Endothelial cell of umbilical vein (primary cell): Measurements from ENCODE around the gene LONRF2. TPM values are rescaled to one million over a fixed set of nuclear protein-coding genes. Genes with fewer than 3 reads are reported as not detected.

ENCODE experiments used
- BruUV-seq: library from RNA; stranded (reverse); fragments of 400-500 nt; replicated peaks from 2 replicates; lab custom pipeline; 2021; lab: Mats Ljungman, UMichigan
- CTCF ChIA-PET: fragments of 300-600, 350-600 bp; sonication (Branson Sonifier 250); formaldehyde crosslinking; loops from one replicate; lab custom pipeline; 2021; ENCODE audit warnings: antibody characterized with exemption, inconsistent platforms; lab: Charles Lee
- POLR2A ChIA-PET: fragments of 300-600, 350-600 bp; sonication (Branson Sonifier 250); formaldehyde crosslinking; loops from one replicate; lab custom pipeline; 2021; ENCODE audit warnings: antibody characterized with exemption, inconsistent platforms; lab: Charles Lee
- DNase-seq: peaks from one replicate; pipeline ENCODE4 v3.0.0-alpha.2; 2011; ENCODE audit warnings: low read depth, low spot score
- FAIRE-seq: peaks from 2 replicates; lab custom pipeline; 2011; peaks lifted over from hg19 to GRCh38; lab: Jason Lieb, UNC
- H2AFZ ChIP-seq: 2 replicates; pipeline ENCODE4 v1.6.0; 2012; ENCODE audit warnings: low read depth, low read length, control low read depth, inconsistent platforms
- H3K27ac ChIP-seq: 2 replicates; pipeline ENCODE4 v1.5.1; 2011; ENCODE audit warnings: low read depth, mild to moderate bottlenecking, control low read depth, low read length, moderate library complexity; ENCODE audit not compliant: insufficient read depth
- H3K27me3 ChIP-seq, 2 experiments: 2 replicates each; pipeline versions ENCODE4 v1.6.0 to v1.6.1; 2011; ENCODE audit warnings: low read length in 2 of 2, mixed read lengths in 1 of 2; ENCODE audit not compliant: control insufficient read depth in 2 of 2, insufficient read depth in 2 of 2
- H3K36me3 ChIP-seq, 2 experiments: 2 replicates in 1 of 2; 3 replicates in 1 of 2; pipeline ENCODE4 v1.5.1; 2011; ENCODE audit warnings: low read length in 2 of 2, mild to moderate bottlenecking in 1 of 2, moderate library complexity in 1 of 2; ENCODE audit not compliant: control insufficient read depth in 2 of 2, insufficient read depth in 2 of 2; ENCODE audit errors: extremely low read depth in 1 of 2
- H3K4me1 ChIP-seq: 3 replicates; pipeline ENCODE4 v1.5.1; 2011; ENCODE audit warnings: mild to moderate bottlenecking, low read length; ENCODE audit not compliant: control insufficient read depth, insufficient read depth; ENCODE audit errors: extremely low read depth
- H3K4me2 ChIP-seq: 2 replicates; pipeline ENCODE4 v1.6.1; 2011; ENCODE audit warnings: low read length, control low read depth, mixed read lengths; ENCODE audit not compliant: insufficient read depth
- H3K4me3 ChIP-seq, 3 experiments: fragments of 200-600 bp in 1 of 3; sonication (generic), shearing (Covaris generic) in 1 of 3; replicated peaks in 1 of 3; 2 replicates each; pipeline ENCODE4 v1.5.1; 2011 to 2016; ENCODE audit warnings: control low read depth in 3 of 3, low read length in 3 of 3, mild to moderate bottlenecking in 2 of 3, inconsistent platforms in 1 of 3, low read depth in 1 of 3, moderate library complexity in 1 of 3; ENCODE audit not compliant: insufficient read depth in 1 of 3
- H3K79me2 ChIP-seq: 2 replicates; pipeline ENCODE4 v1.6.0; 2012; ENCODE audit warnings: low read length, inconsistent platforms; ENCODE audit not compliant: control insufficient read depth, insufficient read depth
- H3K9ac ChIP-seq: replicated peaks from 2 replicates; pipeline ENCODE3; 2011; ENCODE audit warnings: low read length, control low read depth; ENCODE audit not compliant: insufficient read depth; ENCODE audit errors: extremely low read depth
- H3K9me1 ChIP-seq: replicated peaks from 3 replicates; pipeline ENCODE4 v1.6.0; 2011; ENCODE audit warnings: mild to moderate bottlenecking, low read length; ENCODE audit not compliant: control insufficient read depth, insufficient read depth; ENCODE audit errors: extremely low read depth
- H3K9me3 ChIP-seq: replicated peaks from 2 replicates; pipeline ENCODE4 v1.5.1; 2012; ENCODE audit warnings: low read length, inconsistent platforms; ENCODE audit not compliant: control insufficient read depth, insufficient read depth
- H4K20me1 ChIP-seq: replicated peaks from 2 replicates; pipeline ENCODE3; 2011; ENCODE audit warnings: mild to moderate bottlenecking, low read length; ENCODE audit not compliant: control insufficient read depth, insufficient read depth; ENCODE audit errors: extremely low read depth
- EZH2 ChIP-seq: IDR thresholded peaks from 2 replicates; pipeline ENCODE4 v1.6.1; 2012; ENCODE audit warnings: borderline replicate concordance, low read depth, mild to moderate bottlenecking, moderate library complexity, low read length, inconsistent platforms; ENCODE audit not compliant: severe bottlenecking
- FOS ChIP-seq: IDR thresholded peaks from 2 replicates; pipeline ENCODE4 v1.6.1; 2011; ENCODE audit warnings: mild to moderate bottlenecking, low read length, moderate library complexity, borderline replicate concordance; ENCODE audit not compliant: insufficient read depth
- GATA2 ChIP-seq: IDR thresholded peaks from 2 replicates; pipeline ENCODE4 v1.7.0; 2011; ENCODE audit warnings: low read depth, mild to moderate bottlenecking, moderate library complexity, mixed read lengths, low read length; ENCODE audit not compliant: insufficient read length, insufficient read depth
- MYC ChIP-seq: IDR thresholded peaks from one replicate; pipeline ENCODE4 v1.6.1; 2011; ENCODE audit warnings: mild to moderate bottlenecking, low read depth, low read length
- POLR2A ChIP-seq: IDR thresholded peaks from 2 replicates; pipeline ENCODE4 v1.6.1; 2012; ENCODE audit warnings: low read depth, mild to moderate bottlenecking, control low read depth, low read length
- POLR2AphosphoS5 ChIP-seq: IDR thresholded peaks from 2 replicates; pipeline ENCODE4 v1.6.1; 2012; ENCODE audit warnings: low read depth, mild to moderate bottlenecking, control low read depth, low read length, moderate library complexity; ENCODE audit not compliant: insufficient read depth
- dilution Hi-C: fragments of 300-500 bp; cut with MboI; formaldehyde crosslinking; loops from one replicate; pipeline ENCODE4 v1.15.0; 2019; ENCODE audit warnings: low sequenced_read_pairs; ENCODE audit not compliant: extremely low pct_ligation_motif_present
- intact Hi-C: fragments of 100-400 bp; cut with micrococcal nuclease; formaldehyde crosslinking; loops from one replicate; pipeline ENCODE4 v1.10.0; 2022
- polyA plus RNA-seq, 4 experiments: library from polyadenylated mRNA; depleted of rRNA in 3 of 4; stranded (reverse) in 3 of 4; unstranded in 1 of 4; fragments of >200 nt; gene quantifications; 2 replicates each; pipeline versions ENCODE4 v1.2.1 to v1.2.3, GENCODE V29; 2011 to 2012; ENCODE audit warnings: missing spikeins in 1 of 4
- total RNA-seq: library from RNA; stranded (reverse); gene quantifications from 2 replicates; pipeline ENCODE4 v1.2.3, GENCODE V29; 2021
- TF ChIP-seq, protein P1 (sequence below), 2 donors: IDR thresholded peaks; 1 replicate in 1 of 2; 2 replicates in 1 of 2; pipeline ENCODE4 v1.5.1; 2011; ENCODE audit warnings: low read length in 2 of 2, mild to moderate bottlenecking in 2 of 2, moderate library complexity in 2 of 2, control low read depth in 1 of 2, inconsistent platforms in 1 of 2, low read depth in 1 of 2; ENCODE audit not compliant: insufficient read depth in 1 of 2; ENCODE audit errors: extremely low read depth in 1 of 2

Gene LONRF2
- total and polyA plus RNA-seq, 2 donors (not counting 3 experiments of a cell fraction or from before 2014, with no cell fraction given): 0.03 TPM; not detected in 1

- DNase-seq: no peak
- POLR2A ChIA-PET: no interaction called here
- Histone ChIP-seq H3K9me1 (no peaks in the 10 kb centered on the region), H4K20me1 (no peaks in the 10 kb centered on the region), H3K27ac (no peak overlapping the region), H3K9me3 (no peaks in the 10 kb centered on the region), H3K36me3 (no peaks in the 10 kb centered on the region), H2AFZ (no peak overlapping the region), H3K79me2 (no peaks in the 10 kb centered on the region), H3K4me3 (no peak overlapping the region), H3K27me3 (no peaks in the 10 kb centered on the region), H3K9ac (no peak overlapping the region), H3K4me1 (no peaks in the 10 kb centered on the region), H3K4me2 (no peak overlapping the region)
- no TSS peak for BruUV-seq
- intact Hi-C loops (no loop called here), dilution Hi-C loops (no loop called here)
- TF ChIP-seq POLR2A (no peak), POLR2AphosphoS5 (no peak), GATA2 (no peak), MYC (no peak), EZH2 (no peak), FOS (no peak)
- TF ChIP-seq, protein P1, sequence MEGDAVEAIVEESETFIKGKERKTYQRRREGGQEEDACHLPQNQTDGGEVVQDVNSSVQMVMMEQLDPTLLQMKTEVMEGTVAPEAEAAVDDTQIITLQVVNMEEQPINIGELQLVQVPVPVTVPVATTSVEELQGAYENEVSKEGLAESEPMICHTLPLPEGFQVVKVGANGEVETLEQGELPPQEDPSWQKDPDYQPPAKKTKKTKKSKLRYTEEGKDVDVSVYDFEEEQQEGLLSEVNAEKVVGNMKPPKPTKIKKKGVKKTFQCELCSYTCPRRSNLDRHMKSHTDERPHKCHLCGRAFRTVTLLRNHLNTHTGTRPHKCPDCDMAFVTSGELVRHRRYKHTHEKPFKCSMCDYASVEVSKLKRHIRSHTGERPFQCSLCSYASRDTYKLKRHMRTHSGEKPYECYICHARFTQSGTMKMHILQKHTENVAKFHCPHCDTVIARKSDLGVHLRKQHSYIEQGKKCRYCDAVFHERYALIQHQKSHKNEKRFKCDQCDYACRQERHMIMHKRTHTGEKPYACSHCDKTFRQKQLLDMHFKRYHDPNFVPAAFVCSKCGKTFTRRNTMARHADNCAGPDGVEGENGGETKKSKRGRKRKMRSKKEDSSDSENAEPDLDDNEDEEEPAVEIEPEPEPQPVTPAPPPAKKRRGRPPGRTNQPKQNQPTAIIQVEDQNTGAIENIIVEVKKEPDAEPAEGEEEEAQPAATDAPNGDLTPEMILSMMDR (IDR thresholded peaks at IDR 0.05; ENCODE audit: extremely low read depth in 1 of 2, insufficient read depth in 1 of 2, low read depth in 1 of 2, low read length in 2 of 2): no peak
- no peak for FAIRE-seq
- CTCF ChIA-PET: interaction anchor here (0.8 to 5.2 kb wide), 11 partner anchors 10 to 686 kb away, joined by 3 to 109 read pairs (median 3); no protein-coding TSS in a partner anchor
Measured at GRCh38 chr2:100244881-100245605, 77.3 kb downstream of the LONRF2 start.
